ENCODE data around the gene GRB2. TPM values are rescaled to one million over a fixed set of nuclear protein-coding genes. Genes with fewer than 3 reads are reported as not detected.

Gene GRB2
- polyA plus RNA-seq, 3 donors: 164 to 338 (median 262) TPM

- TF ChIP-seq CTCF (IDR thresholded peaks at IDR 0.05): no peak
- H3K27ac ChIP-seq (ENCODE audit: low read depth in 1 of 2, low read length in 2 of 2): peak overlapping the region in 1 of 2 donors; percentile 53
- peaks cover 67 to 75% of the 10 kb centered on the region in 2 donors for H3K4me1 ChIP-seq (ENCODE audit: control insufficient read depth in 1 of 2, insufficient read depth in 2 of 2, low read length in 2 of 2)
- Mint-ChIP-seq H3K27me3 (ENCODE audit: low read depth in 3 of 3) (peaks cover 0 to 4% (median 0%) of the 10 kb centered on the region in 3 donors), H3K4me1 (peaks cover 63% of the 10 kb centered on the region), H3K4me3 (peak overlapping the region in 1 of 2 donors; percentile 24), H3K36me3 (peaks cover 10 to 28% of the 10 kb centered on the region in 2 donors), H3K27ac (peak overlapping the region in 3 of 7 donors; percentile 43 to 70 (median 46)), H3K9me3 (no peaks in the 10 kb centered on the region)
- peaks cover 92% of the 10 kb centered on the region for H4K20me1 ChIP-seq (ENCODE audit: insufficient read depth, low read length)
- H3K4me3 ChIP-seq (replicated peaks in 1 of 3; ENCODE audit: low read depth in 2 of 3, low read length in 3 of 3): peak overlapping the region in 1 of 3 experiments; percentile 100
- no CpG with 5 or more reads among the region's 2 CpGs for WGBS (ENCODE audit: insufficient coverage)
- peak overlapping the region; percentile 84 for H3K4me2 ChIP-seq (replicated peaks; ENCODE audit: extremely low read depth, low read length, poor library complexity, severe bottlenecking)
- no peak for DNase-seq
- peaks cover 98% of the 10 kb centered on the region for H3K79me2 ChIP-seq (ENCODE audit: insufficient read depth, low read length)
- no peaks in the 10 kb centered on the region for H3K9me3 ChIP-seq (replicated peaks in 1 of 2; ENCODE audit: control insufficient read depth in 1 of 2, insufficient read depth in 1 of 2, low read length in 2 of 2)
- no peak overlapping the region for H2AFZ ChIP-seq (ENCODE audit: insufficient read depth, low read depth, low read length, poor library complexity, severe bottlenecking)
- intact Hi-C loops (cut with micrococcal nuclease): no loop called here
- H3K36me3 ChIP-seq (replicated peaks in 1 of 2; ENCODE audit: control insufficient read depth in 1 of 2, insufficient read depth in 2 of 2, low read length in 2 of 2): peaks cover under 1 to 8% of the 10 kb centered on the region in 2 donors
- no peaks in the 10 kb centered on the region for H3K27me3 ChIP-seq (ENCODE audit: control insufficient read depth in 2 of 2, insufficient read depth in 2 of 2, low read length in 2 of 2)
- H3K9ac ChIP-seq (ENCODE audit: insufficient read depth, low read length, poor library complexity, severe bottlenecking): no peak overlapping the region
Measured at GRCh38 chr17:75402026-75402425, 3.5 kb downstream of the GRB2 start.

DNA sequence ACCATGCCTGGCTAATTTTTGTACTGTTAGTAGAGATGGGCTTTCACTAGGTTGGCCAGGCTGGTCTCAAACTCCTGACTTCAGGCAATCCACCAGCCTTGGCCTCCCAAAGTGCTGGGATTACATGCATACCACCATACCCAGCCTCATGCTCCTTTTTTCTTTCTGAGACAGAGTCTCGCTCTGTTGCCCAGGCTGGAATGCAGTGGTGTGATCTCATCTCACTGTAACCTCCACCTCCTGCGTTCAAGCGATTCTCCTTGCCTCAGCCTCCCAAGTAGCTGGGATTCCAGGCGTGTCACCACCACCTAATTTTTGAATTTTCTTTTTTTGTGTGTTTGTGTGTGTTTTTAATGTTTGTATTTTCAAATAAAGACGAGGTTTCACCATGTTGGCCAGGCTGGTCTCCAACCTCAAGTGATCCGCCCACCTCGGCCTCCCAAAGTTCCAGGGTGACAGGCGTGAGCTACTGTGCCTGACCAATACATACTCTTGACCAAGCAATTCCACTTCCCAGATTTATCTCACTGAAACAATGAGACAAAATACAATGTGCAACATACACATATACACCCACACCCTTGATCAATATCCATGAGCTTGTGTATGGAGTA is 5.0 kb downstream of the GRB2 start:
- Histone ChIP-seq H3K4me3 (replicated peaks in 1 of 3; ENCODE audit: low read depth in 2 of 3, low read length in 3 of 3) (no peak overlapping the region), H3K27ac (ENCODE audit: low read depth in 1 of 2, low read length in 2 of 2) (peak overlapping the region in 1 of 2 donors; percentile 2), H3K9me3 (replicated peaks in 1 of 2; ENCODE audit: control insufficient read depth in 1 of 2, insufficient read depth in 1 of 2, low read length in 2 of 2) (no peaks in the 10 kb centered on the region), H3K79me2 (ENCODE audit: insufficient read depth, low read length) (peaks cover 100% of the 10 kb centered on the region), H4K20me1 (ENCODE audit: insufficient read depth, low read length) (peaks cover 99% of the 10 kb centered on the region), H2AFZ (ENCODE audit: insufficient read depth, low read depth, low read length, poor library complexity, severe bottlenecking) (no peak overlapping the region), H3K27me3 (ENCODE audit: control insufficient read depth in 2 of 2, insufficient read depth in 2 of 2, low read length in 2 of 2) (no peaks in the 10 kb centered on the region), H3K36me3 (replicated peaks in 1 of 2; ENCODE audit: control insufficient read depth in 1 of 2, insufficient read depth in 2 of 2, low read length in 2 of 2) (peaks cover 4 to 8% of the 10 kb centered on the region in 2 donors), H3K4me2 (replicated peaks; ENCODE audit: extremely low read depth, low read length, poor library complexity, severe bottlenecking) (no peak overlapping the region), H3K4me1 (ENCODE audit: control insufficient read depth in 1 of 2, insufficient read depth in 2 of 2, low read length in 2 of 2) (peaks cover 69 to 78% of the 10 kb centered on the region in 2 donors), H3K9ac (ENCODE audit: insufficient read depth, low read length, poor library complexity, severe bottlenecking) (no peak overlapping the region)
- Mint-ChIP-seq H3K4me1 (peaks cover 68% of the 10 kb centered on the region), H3K27me3 (ENCODE audit: low read depth in 3 of 3) (peaks cover 0 to 4% (median 0%) of the 10 kb centered on the region in 3 donors), H3K27ac (peak overlapping the region; percentile 35 to 77 (median 57)), H3K9me3 (no peaks in the 10 kb centered on the region), H3K36me3 (peaks cover 11 to 34% of the 10 kb centered on the region in 2 donors), H3K4me3 (peak overlapping the region in 1 of 2 donors; percentile 43)
- TF ChIP-seq CTCF (IDR thresholded peaks at IDR 0.05): no peak
- WGBS (ENCODE audit: insufficient coverage): 100% methylated on average over 4 of the region's 8 CpGs
- intact Hi-C loops (cut with micrococcal nuclease): no loop called here
- DNase-seq: no peak
